ENCODE measurements around the gene RPS15. TPM values are rescaled to one million over a fixed set of nuclear protein-coding genes. Genes with fewer than 3 reads are reported as not detected.

The RPS15 gene
- total and polyA plus RNA-seq, 10 of the 15 experiments (the other 5 are each of a cell fraction or from before 2014, with no cell fraction given) = 559 to 3,158 (median 1,413) TPM

DNA sequence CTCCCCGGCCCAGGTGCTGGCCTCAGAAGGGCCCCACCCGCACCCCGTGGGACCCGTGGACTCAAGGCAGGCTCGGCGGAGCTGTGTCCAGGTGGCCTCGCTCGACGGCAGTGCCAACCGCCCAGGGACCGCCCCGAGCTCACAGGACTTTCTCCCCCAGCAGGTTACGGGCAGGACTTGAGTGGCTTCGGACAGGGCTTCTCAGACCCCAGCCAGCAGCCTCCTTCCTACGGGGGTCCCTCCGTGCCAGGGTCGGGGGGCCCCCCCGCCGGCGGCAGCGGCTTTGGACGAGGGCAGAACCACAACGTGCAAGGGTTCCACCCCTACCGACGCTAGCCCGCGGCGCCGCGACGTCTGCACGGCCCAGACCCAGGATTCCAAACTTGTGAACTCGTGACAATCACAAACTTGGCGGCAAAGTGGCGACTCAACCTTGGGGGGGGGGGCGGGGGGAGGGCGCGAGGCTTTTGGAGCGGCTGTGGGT lies 3.6 kb upstream of the RPS15 start (continued):
- TF ChIP-seq ZBTB40 (IDR thresholded peaks at IDR 0.05; ENCODE audit: borderline replicate concordance) (no peak), POLR2AphosphoS5 (IDR thresholded peaks at IDR 0.05; ENCODE audit: low read length) (no peak), RELA (IDR thresholded peaks at IDR 0.05; ENCODE audit: borderline replicate concordance, partially characterized antibody) (no peak), ZBTB4 (CRISPR knock-in tag; IDR thresholded peaks at IDR 0.05) (no peak), JUND (IDR thresholded peaks at IDR 0.05; ENCODE audit: low read depth, low read length) (no peak), POU2F2 (IDR thresholded peaks at IDR 0.05; ENCODE audit: borderline replicate concordance, low read depth, low read length) (no peak), IRF4 (IDR thresholded peaks at IDR 0.05; ENCODE audit: low read depth, low read length) (no peak), CBX5 (IDR thresholded peaks at IDR 0.05; ENCODE audit: low read depth) (no peak), SP1 (IDR thresholded peaks at IDR 0.05; ENCODE audit: low read depth, low read length) (no peak)
- TF ChIP-seq, protein P1, sequence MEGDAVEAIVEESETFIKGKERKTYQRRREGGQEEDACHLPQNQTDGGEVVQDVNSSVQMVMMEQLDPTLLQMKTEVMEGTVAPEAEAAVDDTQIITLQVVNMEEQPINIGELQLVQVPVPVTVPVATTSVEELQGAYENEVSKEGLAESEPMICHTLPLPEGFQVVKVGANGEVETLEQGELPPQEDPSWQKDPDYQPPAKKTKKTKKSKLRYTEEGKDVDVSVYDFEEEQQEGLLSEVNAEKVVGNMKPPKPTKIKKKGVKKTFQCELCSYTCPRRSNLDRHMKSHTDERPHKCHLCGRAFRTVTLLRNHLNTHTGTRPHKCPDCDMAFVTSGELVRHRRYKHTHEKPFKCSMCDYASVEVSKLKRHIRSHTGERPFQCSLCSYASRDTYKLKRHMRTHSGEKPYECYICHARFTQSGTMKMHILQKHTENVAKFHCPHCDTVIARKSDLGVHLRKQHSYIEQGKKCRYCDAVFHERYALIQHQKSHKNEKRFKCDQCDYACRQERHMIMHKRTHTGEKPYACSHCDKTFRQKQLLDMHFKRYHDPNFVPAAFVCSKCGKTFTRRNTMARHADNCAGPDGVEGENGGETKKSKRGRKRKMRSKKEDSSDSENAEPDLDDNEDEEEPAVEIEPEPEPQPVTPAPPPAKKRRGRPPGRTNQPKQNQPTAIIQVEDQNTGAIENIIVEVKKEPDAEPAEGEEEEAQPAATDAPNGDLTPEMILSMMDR (IDR thresholded peaks at IDR 0.05 in 2 of 3, conservative IDR thresholded peaks at IDR 0.05 in 1 of 3; ENCODE audit: control insufficient read depth in 2 of 3, extremely low read depth in 1 of 3, insufficient read depth in 1 of 3, low read depth in 3 of 3, low read length in 3 of 3) = no peak
